SHP77 (cell line): Measurements from ENCODE around the gene SRGAP1.

Experiments
- DNase-seq, 2 experiments: peaks; one replicate each; lab custom pipeline; 2025; lab: John Stamatoyannopoulos, UW

SRGAP1 gene

DNA sequence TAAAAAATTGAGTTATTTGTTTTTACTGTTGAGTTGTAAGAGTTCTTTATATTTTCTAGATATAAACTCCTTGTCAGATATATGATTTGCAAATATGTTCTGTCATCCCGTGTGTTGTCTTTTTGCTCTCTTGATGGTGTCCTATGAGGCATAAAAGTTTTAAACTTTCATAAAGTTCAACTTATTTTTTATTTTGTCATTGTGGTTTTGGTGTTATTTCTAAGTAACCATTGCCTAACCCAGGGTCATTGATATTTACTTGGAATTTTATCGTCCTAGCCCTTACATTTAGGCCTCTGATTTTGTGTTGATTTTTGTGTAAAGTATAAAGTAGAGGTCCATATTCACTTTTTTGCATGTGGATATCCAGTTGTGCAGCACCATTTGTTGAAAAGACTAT lies 63.1 kb downstream of the SRGAP1 start:
- DNase-seq = no peak

DNA sequence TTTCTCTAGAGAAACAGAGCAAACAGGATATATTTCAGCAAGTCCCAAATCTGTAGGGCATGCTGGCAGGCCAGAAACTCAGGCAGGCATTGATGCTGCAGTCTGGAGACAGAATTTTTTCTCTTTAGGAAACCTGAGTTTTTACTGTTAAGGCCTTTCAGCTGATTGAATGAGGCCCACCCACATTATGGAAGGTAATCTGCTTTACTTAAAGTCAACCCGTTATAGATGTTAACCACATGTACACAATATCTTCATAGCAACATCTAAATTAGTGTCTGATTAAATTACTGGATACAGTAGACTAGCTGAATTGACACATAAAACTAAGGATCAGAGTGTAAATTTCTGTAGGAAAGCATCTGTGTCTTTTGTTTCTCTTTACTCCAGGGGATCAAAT lies 65.2 kb downstream of the SRGAP1 start:
- DNase-seq = no peak

DNA sequence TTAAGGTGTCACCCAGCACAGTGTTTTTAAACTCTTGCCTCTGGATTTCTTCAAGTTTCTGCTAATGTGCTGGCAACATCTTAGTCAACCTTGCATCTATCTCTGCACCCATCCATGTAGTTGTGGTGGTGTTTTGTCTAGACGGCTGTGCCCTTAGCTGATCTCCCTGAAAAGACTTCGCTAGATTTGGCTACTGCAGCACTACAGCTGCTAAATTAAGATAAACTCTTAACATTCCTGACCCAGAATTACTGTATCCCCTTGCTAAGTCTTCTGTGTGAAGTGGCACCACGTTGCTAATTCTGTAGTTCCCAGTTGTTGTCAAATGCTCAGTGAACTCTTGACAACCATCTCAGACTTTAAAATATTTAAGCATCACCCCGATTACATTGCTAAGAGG lies 66.8 kb downstream of the SRGAP1 start:
- no peak for DNase-seq

DNA sequence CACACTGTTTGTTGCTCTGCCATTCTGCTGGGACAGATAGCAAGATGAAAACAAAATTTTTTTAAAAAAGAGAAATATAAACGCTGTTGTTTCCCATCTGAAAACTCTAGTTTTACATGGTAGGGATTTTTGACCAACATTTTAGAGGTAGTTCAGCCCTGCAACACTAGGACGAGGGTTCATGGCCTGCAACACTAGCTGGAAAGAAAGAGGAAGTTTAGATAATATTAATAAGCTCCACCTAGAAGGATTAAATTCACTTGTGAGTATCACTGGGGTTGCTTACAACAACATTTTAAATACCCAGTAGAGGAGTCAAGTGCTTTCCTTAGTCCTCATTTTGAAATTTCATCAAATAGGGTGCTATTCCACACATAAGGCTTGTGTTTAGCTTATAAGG lies 68.2 kb downstream of the SRGAP1 start:
- DNase-seq = no peak

DNA sequence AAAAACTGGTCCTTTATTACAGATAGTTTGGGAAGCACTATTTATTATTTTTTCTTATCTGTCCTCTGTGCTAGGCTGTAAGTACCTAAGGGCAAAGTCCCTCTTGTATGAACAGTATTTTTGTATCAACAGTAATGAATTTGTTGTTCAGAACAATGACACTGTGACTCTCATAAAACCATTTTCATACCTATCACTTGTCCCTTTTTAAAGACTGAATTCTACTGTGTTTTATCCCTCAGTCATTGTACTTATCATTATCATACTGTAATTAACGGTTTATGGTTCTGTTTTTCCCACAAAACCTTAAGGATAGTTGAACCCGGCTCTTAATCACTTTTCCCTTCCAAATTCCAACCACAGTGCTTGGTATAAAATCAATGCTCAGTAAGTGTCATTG lies 69.4 kb downstream of the SRGAP1 start:
- no peak for DNase-seq

DNA sequence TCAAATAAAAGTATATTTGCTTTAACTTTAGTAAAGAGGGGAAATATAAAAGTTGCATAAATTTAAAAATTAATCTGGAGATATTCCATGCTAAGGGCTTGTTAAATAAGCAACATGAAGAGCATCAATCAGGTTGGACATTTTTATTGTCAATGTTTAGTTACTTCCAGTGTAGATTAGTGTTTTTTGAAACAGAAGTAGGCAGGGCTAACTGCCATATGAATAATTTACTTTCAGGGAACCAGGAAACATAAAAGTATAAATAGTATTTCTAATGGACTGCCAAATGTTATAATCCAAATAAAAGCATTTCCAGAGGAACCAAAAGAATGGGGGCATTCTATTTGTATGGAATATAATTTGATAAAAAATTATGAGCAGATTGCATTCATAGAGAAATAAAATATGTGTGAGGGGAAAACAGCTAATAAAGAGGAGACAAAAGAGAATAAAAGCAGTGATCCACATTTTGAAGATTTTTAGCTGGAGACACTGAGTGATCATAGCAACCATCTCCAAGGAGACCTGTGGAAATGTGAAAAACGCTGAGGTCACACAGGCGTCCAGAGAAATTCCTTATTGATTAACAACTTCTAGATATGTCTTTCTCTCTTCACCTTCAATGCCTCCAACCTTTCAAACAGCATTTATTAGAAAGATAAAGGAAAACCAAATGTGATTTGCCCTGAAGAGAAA lies 70.8 kb downstream of the SRGAP1 start:
- peak in 1 of 2 experiments; percentile 16 for DNase-seq

DNA sequence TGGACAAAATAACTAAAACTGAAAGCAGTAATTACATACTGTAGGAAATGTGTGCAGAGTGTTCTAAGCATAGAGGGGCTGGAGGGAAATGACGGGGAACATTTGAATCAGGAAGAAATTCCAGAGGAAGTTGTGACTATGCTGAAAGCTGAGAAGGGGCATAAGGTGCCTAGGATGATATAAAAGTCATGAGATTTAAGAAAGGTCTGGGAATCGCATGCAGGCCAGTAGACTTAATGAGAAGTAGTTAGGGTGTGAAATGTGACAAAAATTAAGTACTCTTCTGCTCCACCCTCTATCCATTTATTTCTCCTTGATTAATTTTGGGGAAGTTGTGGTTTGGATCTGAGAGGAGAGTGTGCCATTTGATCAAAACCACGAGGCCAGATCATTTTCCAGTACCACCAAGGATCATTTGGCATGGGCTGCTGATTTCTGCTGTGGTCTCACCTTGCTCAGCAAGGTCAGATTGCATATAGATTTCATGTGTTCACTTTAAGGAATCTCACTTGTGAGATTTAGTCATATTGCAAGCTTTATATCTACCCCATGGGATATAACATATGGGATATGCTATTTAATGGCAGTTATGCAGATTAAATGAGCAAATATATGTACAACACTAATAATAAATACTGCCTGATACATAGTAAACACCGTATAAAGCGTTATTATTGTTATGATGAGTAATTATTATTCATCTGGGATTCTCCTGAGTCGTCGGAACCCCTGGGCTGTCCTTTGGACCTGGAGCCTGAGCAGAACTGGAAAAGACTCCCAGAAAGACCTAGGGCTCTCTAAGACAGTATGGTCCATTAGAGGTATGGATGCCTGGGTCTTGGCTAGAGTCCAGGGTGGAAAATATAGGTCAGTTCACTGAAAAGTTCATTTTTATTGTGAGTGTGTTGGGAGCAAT lies 72.3 kb downstream of the SRGAP1 start:
- no peak for DNase-seq

DNA sequence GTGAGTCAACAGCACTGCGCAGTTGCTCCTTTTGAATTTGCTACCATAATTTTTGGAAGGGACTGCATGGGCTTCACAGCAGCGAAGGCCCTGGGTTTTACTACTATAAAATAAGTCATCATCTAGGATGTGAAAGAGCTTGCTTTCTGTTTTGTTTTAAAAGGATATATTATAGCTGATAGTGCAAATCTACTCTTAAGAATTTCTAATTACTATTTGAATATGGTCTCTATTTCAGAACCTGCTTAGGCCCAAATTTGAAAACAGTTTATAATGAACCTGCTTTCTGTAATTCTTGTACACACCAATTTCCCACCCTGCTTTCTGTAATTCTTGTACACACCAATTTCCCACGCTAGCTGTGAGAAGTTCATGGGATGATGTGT lies 73.0 kb downstream of the SRGAP1 start:
- no peak for DNase-seq

DNA sequence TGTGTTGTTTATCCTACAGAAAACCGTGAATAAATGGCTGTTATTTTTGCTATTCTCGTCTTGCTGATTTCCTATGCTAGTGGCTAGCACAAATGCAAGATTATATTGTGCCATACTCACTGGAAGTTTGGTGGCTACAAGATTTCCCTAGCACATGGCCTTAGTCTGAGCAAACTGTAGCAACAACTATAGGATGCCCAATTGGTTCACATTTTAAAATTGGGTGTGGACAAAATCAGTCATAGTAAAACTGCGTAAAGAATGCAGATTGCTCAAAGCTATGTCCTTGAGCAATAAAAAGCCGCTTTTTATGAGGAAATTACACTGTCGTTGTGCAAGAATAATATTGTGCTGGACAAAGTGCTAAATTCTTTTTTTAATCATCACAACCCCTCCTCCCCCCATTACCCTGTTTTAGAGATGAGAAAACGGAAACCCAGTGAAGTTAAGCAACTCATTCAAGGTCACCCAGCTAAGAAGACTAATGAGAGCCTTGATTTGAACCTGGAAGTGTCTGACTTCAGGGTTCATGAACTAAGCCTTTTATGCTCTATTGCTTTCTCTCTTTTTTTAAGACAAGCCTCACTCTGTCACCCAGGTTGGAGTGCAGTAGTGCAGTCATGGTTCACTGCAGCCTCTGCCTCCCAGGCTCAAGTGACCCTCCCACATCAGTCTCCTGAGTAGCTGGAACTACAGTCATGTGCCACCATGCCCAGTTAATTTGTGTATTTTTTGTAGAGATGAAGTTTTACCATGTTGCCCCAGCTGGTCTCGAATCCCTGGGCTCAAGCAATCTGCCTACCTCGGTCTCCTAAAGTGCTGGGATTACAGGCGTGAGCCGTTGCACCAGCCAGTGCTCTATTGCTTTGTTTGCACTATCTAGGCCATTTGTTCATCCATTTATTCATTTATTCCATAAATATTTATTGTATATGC lies 73.6 kb downstream of the SRGAP1 start:
- peak; percentile 40 to 53 for DNase-seq

DNA sequence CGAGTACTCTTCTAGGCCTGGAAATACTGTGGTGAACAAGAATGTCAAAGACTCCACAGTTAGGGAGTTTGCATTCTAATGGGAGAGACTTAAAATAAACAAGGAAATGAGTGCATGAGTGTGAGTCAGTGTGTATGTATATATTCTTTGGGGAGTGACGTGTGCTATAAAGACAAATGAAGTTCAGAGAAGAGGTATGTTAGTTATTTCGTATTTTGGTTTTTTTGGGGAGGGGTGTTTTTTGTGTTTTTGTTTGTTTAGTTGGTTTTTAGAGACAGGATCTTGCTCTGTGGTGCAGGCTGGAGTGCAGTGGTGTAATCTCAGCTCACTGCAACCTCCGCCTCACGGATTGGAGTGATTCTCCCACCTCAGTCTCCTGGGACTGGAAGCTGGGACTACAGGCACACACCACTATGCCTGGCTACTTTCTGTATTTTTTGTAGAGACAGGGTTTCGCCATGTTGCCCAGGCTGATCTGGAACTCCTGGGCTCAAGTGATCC lies 74.3 kb downstream of the SRGAP1 start:
- no peak for DNase-seq

DNA sequence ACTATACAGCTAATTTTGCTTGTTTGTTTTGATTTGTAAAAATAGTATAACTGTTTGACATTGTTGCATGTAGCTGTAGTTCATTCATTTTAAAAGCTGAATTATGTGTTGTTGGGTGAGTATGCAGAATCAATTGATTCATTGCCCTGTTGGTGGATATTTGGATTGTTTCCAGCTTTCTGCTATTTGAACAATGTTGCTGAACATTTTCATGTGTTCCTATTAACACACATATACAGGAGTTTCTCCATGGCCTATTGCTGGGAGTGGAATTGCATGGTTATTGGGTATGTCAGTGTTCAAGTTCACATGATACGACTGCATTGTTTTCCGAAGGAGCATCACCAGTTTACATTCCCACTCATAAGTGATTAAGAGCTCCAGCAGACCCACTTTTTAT lies 75.3 kb downstream of the SRGAP1 start:
- DNase-seq = no peak

DNA sequence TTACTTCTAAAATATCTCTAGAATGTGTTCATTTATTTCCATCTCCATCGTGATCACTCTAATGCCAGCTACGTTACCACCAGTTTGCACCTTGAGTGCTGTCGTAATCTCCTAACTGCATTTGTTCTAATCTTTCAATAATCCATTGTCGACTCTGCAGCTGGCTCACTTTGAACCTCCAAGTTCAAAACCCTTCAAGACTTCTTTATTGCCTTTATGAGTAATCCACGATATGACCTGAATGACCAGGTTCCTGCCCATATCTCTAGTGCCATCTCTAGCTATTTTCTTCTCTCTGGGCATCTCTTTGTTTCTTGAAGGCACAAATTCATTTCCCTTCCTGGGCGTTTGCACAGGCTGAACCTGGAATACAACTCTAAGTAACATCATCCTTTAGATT lies 76.7 kb downstream of the SRGAP1 start:
- DNase-seq = no peak

DNA sequence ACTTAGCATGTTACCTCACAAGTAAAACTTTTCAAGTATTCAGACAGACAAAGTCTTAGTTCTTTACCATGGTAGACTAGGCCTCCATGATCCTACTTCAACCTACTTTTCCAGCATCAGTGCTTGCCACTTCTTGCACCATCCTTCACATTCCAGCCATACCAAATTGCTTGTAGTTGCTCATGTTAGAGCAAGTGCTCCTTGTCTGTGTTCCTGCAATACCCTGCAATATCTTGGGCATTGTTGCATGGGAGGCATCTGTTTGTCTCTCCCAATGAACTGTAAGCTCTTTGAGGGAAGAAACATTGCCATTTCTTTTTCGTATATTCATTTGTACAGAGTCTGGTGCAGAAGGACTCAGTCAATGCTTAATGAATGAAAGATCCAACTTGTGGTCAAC lies 78.0 kb downstream of the SRGAP1 start:
- no peak for DNase-seq

DNA sequence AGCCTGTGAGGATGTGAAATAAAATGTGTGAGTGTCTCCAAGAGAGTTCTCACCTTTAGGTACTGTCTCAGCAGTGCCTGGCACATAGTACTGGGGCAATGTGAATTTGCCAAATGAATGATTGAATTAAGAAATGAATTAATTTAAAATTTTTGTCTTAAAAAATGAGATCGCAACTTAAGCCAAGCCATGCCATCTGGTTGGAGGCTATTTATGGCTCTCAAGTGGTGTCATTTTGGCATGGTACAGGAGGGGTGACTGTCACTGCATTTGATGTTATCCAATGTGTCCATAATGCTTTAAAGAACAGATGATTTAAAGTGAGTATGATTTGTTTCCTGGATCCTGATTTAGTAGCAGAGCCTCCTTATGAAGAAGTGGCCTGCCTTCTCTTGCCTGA lies 80.3 kb downstream of the SRGAP1 start:
- no peak for DNase-seq

DNA sequence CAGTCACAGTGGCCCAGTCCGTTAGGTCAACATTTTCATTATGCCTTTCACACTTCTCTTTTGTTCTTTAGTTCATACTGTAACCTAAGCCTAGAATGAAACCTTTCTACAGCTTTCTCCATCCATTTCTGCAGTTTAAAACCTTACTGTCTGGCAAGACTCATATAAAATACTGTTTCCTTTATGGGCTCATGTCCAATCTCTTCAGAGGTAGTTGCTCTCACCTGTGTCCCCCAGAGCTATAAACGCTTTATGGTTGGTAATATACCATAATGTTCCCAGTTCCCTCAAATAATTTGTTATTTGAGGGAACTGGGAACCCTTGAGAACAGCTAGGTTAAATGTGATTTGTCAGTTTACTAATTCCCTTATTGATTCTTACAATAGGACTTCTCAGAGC lies 83.0 kb downstream of the SRGAP1 start:
- no peak for DNase-seq

DNA sequence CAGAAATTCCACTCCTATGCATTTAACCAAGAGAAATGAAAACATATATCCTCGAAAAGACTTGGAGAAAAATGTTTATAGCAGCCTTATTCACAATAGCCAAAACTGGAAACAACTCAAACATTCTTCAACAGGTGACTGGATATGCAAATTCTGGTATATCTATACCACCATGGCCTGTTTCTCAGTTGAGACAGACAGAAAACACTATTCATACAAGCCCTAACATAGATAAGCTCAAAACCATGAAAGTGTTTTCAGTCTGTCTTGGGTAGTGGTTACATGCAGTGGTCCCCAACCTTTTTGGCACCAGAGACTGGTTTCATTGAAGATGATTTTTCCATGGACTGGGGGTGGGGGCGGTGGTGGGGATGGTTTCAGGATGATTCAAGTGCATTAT lies 83.8 kb downstream of the SRGAP1 start:
- no peak for DNase-seq

DNA sequence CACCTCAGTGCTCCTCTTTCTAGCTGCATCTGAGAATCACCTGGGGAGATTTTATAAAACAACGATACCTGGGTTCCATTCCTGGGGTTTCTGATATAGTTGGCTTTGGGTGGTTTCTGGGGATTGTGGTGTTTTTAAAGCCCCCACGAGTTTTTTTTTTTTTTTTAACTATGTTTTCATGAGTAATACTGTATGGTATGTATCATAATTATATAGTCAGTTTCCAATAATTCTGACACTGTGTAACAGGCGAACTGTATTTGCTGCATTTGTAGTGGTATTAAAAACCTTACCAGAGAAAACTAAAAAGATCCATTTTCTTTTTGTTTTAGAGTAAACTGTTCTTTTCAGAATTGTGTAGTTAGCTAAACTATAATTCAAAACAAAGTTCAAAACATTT lies 84.9 kb downstream of the SRGAP1 start:
- no peak for DNase-seq

DNA sequence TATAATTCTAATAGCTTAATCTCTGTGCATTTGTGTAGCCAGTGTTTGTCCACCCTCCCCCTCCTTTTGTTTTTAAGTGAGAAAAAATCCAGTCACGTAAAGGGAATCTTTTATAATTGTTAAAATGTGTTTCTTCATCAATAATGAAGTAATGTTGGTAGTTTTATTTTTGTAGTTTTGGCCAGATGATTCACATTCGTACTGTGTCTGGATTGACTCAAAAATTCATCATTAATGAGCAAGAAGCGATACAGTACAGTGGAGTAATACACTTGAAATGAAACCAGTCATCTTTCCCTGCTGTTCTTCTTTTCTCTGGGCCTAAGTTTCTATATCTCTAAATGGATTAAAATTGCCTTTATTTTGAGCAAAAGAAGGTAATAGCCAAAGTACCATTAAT lies 86.5 kb downstream of the SRGAP1 start:
- no peak for DNase-seq

DNA sequence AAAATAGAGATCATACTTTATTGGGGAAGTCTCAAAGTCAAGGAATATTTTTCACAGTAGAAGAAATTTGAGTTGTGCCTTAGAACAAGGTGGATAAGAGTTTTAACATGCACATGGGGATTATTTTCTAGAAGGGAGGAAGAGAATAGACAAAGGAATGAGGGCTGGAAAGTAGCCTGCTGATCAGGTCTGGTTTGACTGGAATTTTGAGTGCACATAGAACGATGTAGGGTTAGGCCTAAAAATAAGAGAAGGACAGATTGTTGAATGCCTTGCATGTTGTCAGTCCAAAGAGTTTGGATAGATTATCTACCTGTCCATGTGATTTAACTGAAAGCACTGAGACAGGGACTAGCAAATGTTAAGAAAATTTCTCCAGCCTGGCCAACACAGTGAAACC lies 87.2 kb downstream of the SRGAP1 start:
- no peak for DNase-seq

DNA sequence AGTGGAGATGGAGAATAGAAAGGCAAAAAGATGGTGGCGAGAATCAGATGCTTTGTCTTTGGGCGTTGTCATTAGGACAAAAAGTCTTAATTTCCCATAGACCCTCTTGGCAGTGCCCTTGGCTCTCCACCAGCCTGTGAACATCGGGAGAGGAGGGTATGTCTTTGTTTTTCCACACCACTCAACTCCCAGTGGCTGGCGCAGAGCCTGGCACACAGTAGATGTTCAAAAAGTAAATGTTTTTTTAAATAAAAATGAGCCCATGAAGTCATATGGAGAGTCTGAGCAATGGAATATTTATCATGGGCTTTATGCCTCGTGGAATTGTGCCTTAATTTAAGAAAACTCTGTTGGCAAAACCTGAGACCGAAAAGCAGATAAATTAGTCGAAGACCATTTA lies 90.4 kb downstream of the SRGAP1 start:
- DNase-seq = no peak

DNA sequence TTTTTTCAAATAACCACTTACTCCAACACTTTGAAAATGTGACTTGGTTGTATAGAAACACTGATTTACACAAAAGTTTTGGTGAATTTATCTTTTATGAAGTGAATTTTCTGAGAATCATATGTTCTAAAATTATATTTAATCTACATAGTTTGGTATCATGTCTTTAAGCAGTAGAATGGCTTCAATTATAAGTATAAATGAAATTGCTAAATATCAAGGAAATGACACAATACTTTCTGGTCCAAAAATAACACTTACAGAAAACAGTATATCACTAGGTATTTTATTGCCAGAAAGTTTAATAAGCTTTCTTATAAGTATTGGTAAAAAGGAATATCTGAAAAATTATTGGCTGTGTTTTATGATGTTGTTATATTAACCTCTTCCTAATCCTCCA lies 90.9 kb downstream of the SRGAP1 start:
- DNase-seq = no peak
